HepG2 (cell line): Measurements from ENCODE around the gene HPS1. TPM values are rescaled to one million over a fixed set of nuclear protein-coding genes. Genes with fewer than 3 reads are reported as not detected.

ENCODE experiments used
- ATAC-seq: fragments of 200-7000 bp; cut with Tn5 transposase; 3 replicates; pipeline ENCODE4 v1.9.1; 2020; ENCODE audit warnings: mild to moderate bottlenecking, moderate library complexity
- BruUV-seq: library from RNA; stranded (reverse); fragments of 400-500 nt; replicated peaks from 2 replicates; lab custom pipeline; 2021; lab: Mats Ljungman, UMichigan
- CTCF ChIA-PET: fragments of 300-600 bp; formaldehyde crosslinking; extraction: SDS; loops from one replicate; lab custom pipeline; 2021; ENCODE audit warnings: low total read pairs, inconsistent platforms, low intra/inter-chr PET ratio; lab: Yijun Ruan, JAX
- POLR2A ChIA-PET: fragments of 350-600 bp; sonication (Branson Sonifier 250); formaldehyde crosslinking; loops from one replicate; lab custom pipeline; 2020; ENCODE audit warnings: antibody characterized with exemption, inconsistent platforms; lab: Yijun Ruan, JAX
- DNase-seq: peaks from one replicate; pipeline ENCODE4 v3.0.0-alpha.2; 2015; ENCODE audit warnings: low spot score
- FAIRE-seq: peaks from 3 replicates; lab custom pipeline; 2011; peaks lifted over from hg19 to GRCh38; lab: Jason Lieb, UNC
- H2AFZ ChIP-seq: one replicate; pipeline ENCODE4 v1.6.1; 2011; ENCODE audit warnings: low read length, inconsistent platforms
- H3K27ac ChIP-seq: fragments of 300-600 bp; 3 replicates; pipeline ENCODE4 v1.8.0; 2011; ENCODE audit warnings: mixed run types, mild to moderate bottlenecking, mixed read lengths, low read length, inconsistent platforms; ENCODE audit not compliant: insufficient read depth; ENCODE audit errors: extremely low read length
- H3K27me3 ChIP-seq, 2 experiments: fragments of 200-600 bp in 1 of 2; 2 replicates in 1 of 2; 3 replicates in 1 of 2; pipeline versions ENCODE4 v1.6.0 to v1.8.0; 2011; ENCODE audit warnings: low read length in 2 of 2, mild to moderate bottlenecking in 2 of 2, moderate library complexity in 2 of 2, inconsistent platforms in 1 of 2; ENCODE audit not compliant: insufficient read depth in 2 of 2, control insufficient read depth in 1 of 2
- H3K36me3 ChIP-seq, 2 experiments: fragments of 200-600 bp in 1 of 2; replicated peaks in 1 of 2; 2 replicates in 1 of 2; 3 replicates in 1 of 2; pipeline versions ENCODE4 v1.5.1 to v1.8.0; 2011; ENCODE audit warnings: low read length in 2 of 2, inconsistent platforms in 1 of 2; ENCODE audit not compliant: insufficient read depth in 2 of 2, control insufficient read depth in 1 of 2
- H3K4me1 ChIP-seq: 2 replicates; pipeline ENCODE4 v1.5.1; 2012; ENCODE audit warnings: low read length, inconsistent platforms; ENCODE audit not compliant: insufficient read depth
- H3K4me2 ChIP-seq: 2 replicates; pipeline ENCODE4 v1.6.0; 2011; ENCODE audit warnings: low read depth, low read length, inconsistent platforms
- H3K4me3 ChIP-seq, 3 experiments: fragments of 200-600 bp in 1 of 3; sonication (generic), shearing (Covaris generic) in 1 of 3; replicated peaks in 1 of 3; 2 replicates each; pipeline ENCODE4 v1.5.1; 2011 to 2016; ENCODE audit warnings: low read length in 3 of 3, inconsistent platforms in 2 of 3, low read depth in 2 of 3, mild to moderate bottlenecking in 2 of 3, control low read depth in 1 of 3, mixed read lengths in 1 of 3; ENCODE audit not compliant: insufficient read depth in 1 of 3
- H3K79me2 ChIP-seq: one replicate; pipeline ENCODE4 v1.6.1; 2011; ENCODE audit warnings: low read length, inconsistent platforms; ENCODE audit not compliant: insufficient read depth
- H3K9ac ChIP-seq: 2 replicates; pipeline ENCODE4 v1.6.0; 2011; ENCODE audit warnings: mild to moderate bottlenecking, low read depth, low read length, inconsistent platforms; ENCODE audit not compliant: insufficient read depth
- H3K9me3 ChIP-seq: 2 replicates; pipeline ENCODE4 v1.5.1; 2012; ENCODE audit warnings: mild to moderate bottlenecking, low read length
- H4K20me1 ChIP-seq: 2 replicates; pipeline ENCODE4 v1.6.0; 2011; ENCODE audit warnings: inconsistent platforms, mild to moderate bottlenecking, low read length, moderate library complexity; ENCODE audit not compliant: insufficient read depth
- ARID3A ChIP-seq: IDR thresholded peaks from 2 replicates; pipeline ENCODE4 v1.6.1; 2012; ENCODE audit warnings: low read depth, low read length, improper control_type of control experiment
- HMG20A ChIP-seq: IDR thresholded peaks from 2 replicates; pipeline ENCODE4 v1.6.1; 2016; ENCODE audit warnings: borderline replicate concordance
- RARA ChIP-seq: IDR thresholded peaks from 2 replicates; pipeline ENCODE4 v1.6.1; 2016; ENCODE audit warnings: missing genetic modification reagents, missing compliant biosample characterization
- RELA ChIP-seq: sonication (generic); formaldehyde crosslinking; IDR thresholded peaks from 2 replicates; pipeline ENCODE4 v1.4.0; 2020; ENCODE audit warnings: missing genetic modification reagents
- RFX5 ChIP-seq: IDR thresholded peaks from 2 replicates; pipeline ENCODE4 v1.6.1; 2011; ENCODE audit warnings: low read depth, low read length, improper control_type of control experiment
- TRAFD1 ChIP-seq: sonication (generic); formaldehyde crosslinking; IDR thresholded peaks from 2 replicates; pipeline ENCODE4 v1.5.1; 2020; ENCODE audit warnings: missing genetic modification reagents, mild to moderate bottlenecking, borderline replicate concordance
- ZBTB7B ChIP-seq: sonication (generic); formaldehyde crosslinking; IDR thresholded peaks from 2 replicates; pipeline ENCODE4 v1.4.0; 2020; ENCODE audit warnings: missing genetic modification reagents
- ZNF616 ChIP-seq: sonication (generic); formaldehyde crosslinking; IDR thresholded peaks from 2 replicates; pipeline ENCODE4 v1.5.0; 2020; ENCODE audit warnings: low read depth, mild to moderate bottlenecking, missing genetic modification reagents
- ZNF775 ChIP-seq: sonication (generic); formaldehyde crosslinking; IDR thresholded peaks from 2 replicates; pipeline ENCODE4 v1.4.0; 2020; ENCODE audit warnings: missing genetic modification reagents, mild to moderate bottlenecking, moderate library complexity, borderline replicate concordance
- WGBS: methylation state at CpG from one replicate; pipeline ENCODE4 v1.1.6; 2017; ENCODE audit warnings: low lambda C conversion rate; 5-methylcytosine and 5-hydroxymethylcytosine counted together
- in situ Hi-C: cut with HindIII; loops from 2 replicates; pipeline ENCODE4 v1.10.0; 2017; ENCODE audit warnings: low pct_unique_long_range_greater_than_20kb; ENCODE audit not compliant: extremely low pct_ligation_motif_present
- intact Hi-C: fragments of 100-400 bp; cut with micrococcal nuclease; formaldehyde crosslinking; loops from one replicate; pipeline ENCODE4 v1.10.0; 2022; ENCODE audit not compliant: unreplicated experiment
- polyA plus RNA-seq, 8 experiments: library from polyadenylated mRNA; depleted of rRNA in 3 of 8; stranded (reverse) in 7 of 8; unstranded in 1 of 8; fragments of >200 nt; fragmentation: Illumina TruSeq in 4 of 8; extraction: Trizol in 4 of 8; gene quantifications; 2 replicates each; pipeline versions ENCODE4 v1.2.1 to v1.2.3, GENCODE V29; 2011 to 2016; ENCODE audit warnings: low read depth in 4 of 8, missing spikeins in 1 of 8, mixed read lengths in 1 of 8; ENCODE audit not compliant: insufficient read depth in 1 of 8
- total RNA-seq, 5 experiments: library from RNA; depleted of rRNA; stranded (reverse); fragments of >200 nt; fragmentation: Illumina TruSeq; extraction: Trizol; gene quantifications; 2 replicates each; pipeline ENCODE4 v1.2.3, GENCODE V29; 2016; ENCODE audit warnings: low read depth in 1 of 5
- TF ChIP-seq, protein P1 (sequence below): sonication (generic); formaldehyde crosslinking; IDR thresholded peaks from 2 replicates; pipeline ENCODE4 v1.8.1; 2022; ENCODE audit warnings: low read depth, mild to moderate bottlenecking, missing genetic modification reagents
- TF ChIP-seq, protein P2 (sequence below): sonication (generic); formaldehyde crosslinking; IDR thresholded peaks from 2 replicates; pipeline ENCODE4 v1.5.0; 2020; ENCODE audit warnings: mild to moderate bottlenecking, missing genetic modification reagents

The HPS1 gene
- total and polyA plus RNA-seq, 2 of the 13 experiments (the other 11 are each of a cell fraction or from before 2014, with no cell fraction given), result 24.6 to 25.8 TPM

DNA sequence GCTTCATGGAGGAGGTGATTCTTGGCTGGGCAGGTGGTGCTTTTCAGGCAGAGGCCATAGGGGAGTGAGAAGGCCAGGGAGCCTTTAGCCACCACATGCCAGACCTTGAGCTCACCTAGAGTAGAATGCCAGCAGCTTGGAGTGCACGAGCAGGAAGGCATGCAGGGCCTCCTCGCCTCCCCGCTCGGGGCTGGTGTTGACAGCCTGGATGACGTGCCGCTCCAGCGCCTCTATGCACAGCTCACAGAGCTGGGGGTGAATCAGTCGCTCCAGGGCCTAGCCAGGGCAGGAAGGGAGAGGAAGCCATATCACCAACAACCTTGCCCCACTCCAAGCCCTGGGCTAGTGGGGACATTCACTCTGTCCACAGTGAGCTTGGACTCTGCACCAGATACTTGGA is 15.7 kb downstream of the HPS1 start:
- no peaks in the 10 kb centered on the region for H4K20me1 ChIP-seq
- H3K36me3 ChIP-seq, result peaks cover 15 to 64% of the 10 kb centered on the region in 2 experiments
- no peaks in the 10 kb centered on the region for H3K27me3 ChIP-seq
- H2AFZ ChIP-seq, result no peak overlapping the region
- FAIRE-seq (no peak), ATAC-seq (no peak), DNase-seq (no peak)
- in situ Hi-C loops (no loop called here), intact Hi-C loops (no loop called here)
- H3K4me3 ChIP-seq, result no peak overlapping the region
- H3K4me2 ChIP-seq, result no peak overlapping the region
- TF ChIP-seq RARA (CRISPR knock-in tag) (no peak), RELA (CRISPR knock-in tag) (no peak), TRAFD1 (CRISPR knock-in tag) (no peak), ARID3A (no peak), RFX5 (no peak), ZNF775 (CRISPR knock-in tag) (no peak), HMG20A (CRISPR knock-in tag) (no peak), ZBTB7B (CRISPR knock-in tag) (no peak), ZNF616 (CRISPR knock-in tag) (no peak)
- TF ChIP-seq, protein P1, sequence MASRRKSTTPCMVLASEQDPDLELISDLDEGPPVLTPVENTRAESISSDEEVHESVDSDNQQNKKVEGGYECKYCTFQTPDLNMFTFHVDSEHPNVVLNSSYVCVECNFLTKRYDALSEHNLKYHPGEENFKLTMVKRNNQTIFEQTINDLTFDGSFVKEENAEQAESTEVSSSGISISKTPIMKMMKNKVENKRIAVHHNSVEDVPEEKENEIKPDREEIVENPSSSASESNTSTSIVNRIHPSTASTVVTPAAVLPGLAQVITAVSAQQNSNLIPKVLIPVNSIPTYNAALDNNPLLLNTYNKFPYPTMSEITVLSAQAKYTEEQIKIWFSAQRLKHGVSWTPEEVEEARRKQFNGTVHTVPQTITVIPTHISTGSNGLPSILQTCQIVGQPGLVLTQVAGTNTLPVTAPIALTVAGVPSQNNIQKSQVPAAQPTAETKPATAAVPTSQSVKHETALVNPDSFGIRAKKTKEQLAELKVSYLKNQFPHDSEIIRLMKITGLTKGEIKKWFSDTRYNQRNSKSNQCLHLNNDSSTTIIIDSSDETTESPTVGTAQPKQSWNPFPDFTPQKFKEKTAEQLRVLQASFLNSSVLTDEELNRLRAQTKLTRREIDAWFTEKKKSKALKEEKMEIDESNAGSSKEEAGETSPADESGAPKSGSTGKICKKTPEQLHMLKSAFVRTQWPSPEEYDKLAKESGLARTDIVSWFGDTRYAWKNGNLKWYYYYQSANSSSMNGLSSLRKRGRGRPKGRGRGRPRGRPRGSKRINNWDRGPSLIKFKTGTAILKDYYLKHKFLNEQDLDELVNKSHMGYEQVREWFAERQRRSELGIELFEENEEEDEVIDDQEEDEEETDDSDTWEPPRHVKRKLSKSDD (CRISPR knock-in tag), result no peak
- TF ChIP-seq, protein P2, sequence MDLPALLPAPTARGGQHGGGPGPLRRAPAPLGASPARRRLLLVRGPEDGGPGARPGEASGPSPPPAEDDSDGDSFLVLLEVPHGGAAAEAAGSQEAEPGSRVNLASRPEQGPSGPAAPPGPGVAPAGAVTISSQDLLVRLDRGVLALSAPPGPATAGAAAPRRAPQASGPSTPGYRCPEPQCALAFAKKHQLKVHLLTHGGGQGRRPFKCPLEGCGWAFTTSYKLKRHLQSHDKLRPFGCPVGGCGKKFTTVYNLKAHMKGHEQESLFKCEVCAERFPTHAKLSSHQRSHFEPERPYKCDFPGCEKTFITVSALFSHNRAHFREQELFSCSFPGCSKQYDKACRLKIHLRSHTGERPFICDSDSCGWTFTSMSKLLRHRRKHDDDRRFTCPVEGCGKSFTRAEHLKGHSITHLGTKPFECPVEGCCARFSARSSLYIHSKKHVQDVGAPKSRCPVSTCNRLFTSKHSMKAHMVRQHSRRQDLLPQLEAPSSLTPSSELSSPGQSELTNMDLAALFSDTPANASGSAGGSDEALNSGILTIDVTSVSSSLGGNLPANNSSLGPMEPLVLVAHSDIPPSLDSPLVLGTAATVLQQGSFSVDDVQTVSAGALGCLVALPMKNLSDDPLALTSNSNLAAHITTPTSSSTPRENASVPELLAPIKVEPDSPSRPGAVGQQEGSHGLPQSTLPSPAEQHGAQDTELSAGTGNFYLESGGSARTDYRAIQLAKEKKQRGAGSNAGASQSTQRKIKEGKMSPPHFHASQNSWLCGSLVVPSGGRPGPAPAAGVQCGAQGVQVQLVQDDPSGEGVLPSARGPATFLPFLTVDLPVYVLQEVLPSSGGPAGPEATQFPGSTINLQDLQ (CRISPR knock-in tag), result no peak
- H3K27ac ChIP-seq, result no peak overlapping the region
- BruUV-seq, result no TSS peak
- no peaks in the 10 kb centered on the region for H3K79me2 ChIP-seq
- no peak overlapping the region for H3K9ac ChIP-seq
- ChIA-PET POLR2A (interaction anchor here (0.6 kb wide), 1 partner anchor 11 kb away, joined by 3 read pairs; no protein-coding TSS in a partner anchor), CTCF (no interaction called here)
- no peaks in the 10 kb centered on the region for H3K9me3 ChIP-seq
- H3K4me1 ChIP-seq, result no peaks in the 10 kb centered on the region
- no CpG with 5 or more reads among the region's 8 CpGs for WGBS
